ENCODE data around the gene PHACTR4.
"Not testable (repeated sequence)": the region's sequence is repeated elsewhere in the genome, so short reads cannot be mapped to it uniquely, and the experiment has no call there.

The PHACTR4 gene

DNA sequence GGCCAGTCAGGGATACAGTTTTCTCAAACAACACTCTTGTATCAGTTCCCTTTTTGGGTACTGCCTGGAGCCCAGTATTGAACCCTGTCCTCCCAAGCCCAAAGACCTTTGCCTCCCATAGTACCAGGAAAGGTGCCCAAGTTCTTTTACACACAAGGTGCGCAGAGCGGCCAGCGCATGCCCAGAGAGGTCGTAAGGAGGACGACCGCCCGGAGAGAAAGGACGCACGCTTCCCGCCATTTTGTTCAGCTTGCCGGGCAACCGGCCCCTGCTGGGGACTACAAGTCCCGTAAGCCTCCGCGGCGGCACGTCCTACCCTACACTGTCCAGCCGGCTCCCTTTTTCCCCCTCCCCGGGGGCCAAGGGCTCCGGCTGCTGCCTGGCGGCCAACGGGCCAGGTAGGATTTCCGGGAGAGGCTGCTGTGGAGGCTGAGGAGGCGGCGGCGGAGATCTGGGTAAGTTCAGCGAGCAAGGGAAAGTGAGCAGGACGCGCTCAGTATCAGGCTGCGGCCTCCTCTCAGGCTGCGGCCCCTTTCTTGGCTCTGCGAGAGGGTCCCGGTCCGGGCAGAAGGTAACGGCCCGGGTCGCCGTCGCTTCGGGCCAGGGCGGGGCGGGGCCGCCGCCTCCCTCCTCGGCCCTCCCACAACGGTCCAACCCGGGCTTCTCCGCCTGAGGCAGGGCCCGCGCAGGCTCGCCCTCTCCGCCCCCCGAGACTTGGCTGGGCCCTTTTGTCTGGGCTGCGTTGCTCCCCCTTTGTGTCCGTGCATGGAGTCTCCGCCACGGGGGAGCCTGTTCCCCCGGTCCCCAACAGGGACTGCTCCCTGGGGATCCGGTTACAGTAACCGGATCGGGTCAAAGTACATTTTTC lies at the start of gene PHACTR4:
Gene PHACTR4 (plus strand): TSS at position 370 of the 868 bp plus-strand sequence. CDS start 37,708 bp downstream, outside the sequence.
- DNase-seq = peak; percentile 83 to 87

DNA sequence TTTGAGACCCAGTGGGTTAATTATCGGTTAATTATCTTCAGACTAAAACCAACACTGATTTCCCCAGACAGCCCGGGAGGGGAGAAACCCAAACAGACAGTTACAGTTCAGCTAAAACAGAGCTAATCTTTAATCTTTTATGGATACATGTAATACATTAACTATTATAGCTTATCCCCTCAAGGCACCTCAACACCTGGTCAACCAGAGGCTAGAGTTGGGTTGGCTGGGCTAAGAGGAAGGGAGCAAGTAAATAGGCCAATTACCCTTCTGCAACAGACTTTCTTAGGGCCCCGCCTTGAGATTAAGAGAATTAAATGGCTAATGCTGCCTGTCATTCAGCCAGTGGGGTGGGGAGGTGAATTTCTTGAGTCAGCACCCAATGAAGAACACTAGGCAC lies 47.3 kb upstream of the PHACTR4 start:
- no peak for DNase-seq

DNA sequence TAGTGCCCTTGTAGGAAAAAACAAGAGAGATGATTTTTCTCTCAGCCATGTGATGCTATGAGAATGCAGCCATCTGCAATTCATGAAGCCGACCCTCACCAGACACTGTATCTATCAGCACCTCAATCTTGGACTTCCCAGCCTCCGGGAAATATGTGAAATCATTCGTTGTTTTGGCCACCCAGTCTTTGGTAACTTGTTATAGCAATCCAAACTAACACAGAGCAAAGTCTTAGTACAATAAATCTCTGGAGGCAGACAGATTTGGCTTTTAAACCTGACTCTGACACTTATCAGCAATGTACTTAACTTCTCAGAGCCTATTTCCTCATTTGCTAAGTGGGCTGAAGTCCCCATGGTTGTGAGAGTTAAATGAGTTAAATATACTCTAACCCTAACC lies 45.8 kb upstream of the PHACTR4 start:
- DNase-seq = no peak

DNA sequence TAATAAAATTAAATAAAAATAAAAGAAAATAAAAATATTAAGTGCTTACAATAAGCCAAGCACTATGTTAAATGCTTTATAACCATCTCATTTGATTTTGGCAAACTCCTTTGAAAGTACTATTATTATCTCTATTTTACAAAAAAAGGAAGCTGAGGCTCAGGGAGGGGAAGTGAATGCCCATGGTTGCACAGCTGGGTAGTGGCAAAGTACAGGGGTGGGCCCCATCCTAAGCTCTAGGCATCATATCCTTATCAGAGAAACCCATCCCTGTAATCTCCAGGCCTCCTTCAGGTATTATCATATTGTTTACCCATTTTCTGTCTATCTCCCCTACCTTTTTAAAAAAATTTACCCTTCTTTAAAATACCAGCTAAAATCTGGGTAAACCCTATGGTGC lies 43.0 kb upstream of the PHACTR4 start:
- no peak for DNase-seq

DNA sequence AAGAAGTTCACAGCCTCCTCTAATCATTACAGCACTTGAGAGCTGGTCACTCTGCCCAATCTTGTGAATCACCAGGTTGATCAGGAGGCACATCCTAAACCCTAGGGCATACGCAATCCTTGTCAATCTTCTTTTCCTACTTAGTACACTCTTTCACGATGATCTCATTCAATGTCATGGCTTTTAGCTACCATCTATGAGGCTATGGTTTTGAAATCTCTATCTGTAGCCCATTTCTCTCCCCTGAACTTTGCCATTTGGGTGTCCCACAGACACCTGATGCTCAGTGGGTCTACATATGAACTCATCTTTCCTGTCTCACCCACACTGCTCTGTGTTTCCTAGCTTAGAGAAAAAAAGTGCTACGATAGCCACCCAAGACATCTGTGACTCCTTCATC lies 42.6 kb upstream of the PHACTR4 start:
- DNase-seq = no peak

DNA sequence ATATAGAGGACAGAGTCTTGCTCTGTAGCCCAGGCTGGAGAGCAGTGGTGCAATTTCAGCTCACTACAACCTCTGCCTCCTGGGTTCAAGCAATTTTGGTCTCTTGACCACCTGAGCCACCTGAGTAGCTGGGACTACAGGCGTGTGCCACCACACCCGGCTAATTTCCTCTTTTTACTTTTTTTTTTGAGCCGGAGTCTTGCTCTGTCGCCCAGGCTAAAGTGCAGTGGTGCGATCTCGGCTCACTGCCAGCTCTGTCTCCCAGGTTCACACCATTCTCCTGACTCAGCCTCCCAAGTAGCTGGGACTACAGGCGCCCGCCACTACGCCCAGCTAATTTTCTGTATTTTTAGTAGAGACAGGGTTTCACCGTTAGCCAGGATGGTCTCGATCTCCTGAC lies 42.1 kb upstream of the PHACTR4 start:
- DNase-seq = not testable (repeated sequence)

DNA sequence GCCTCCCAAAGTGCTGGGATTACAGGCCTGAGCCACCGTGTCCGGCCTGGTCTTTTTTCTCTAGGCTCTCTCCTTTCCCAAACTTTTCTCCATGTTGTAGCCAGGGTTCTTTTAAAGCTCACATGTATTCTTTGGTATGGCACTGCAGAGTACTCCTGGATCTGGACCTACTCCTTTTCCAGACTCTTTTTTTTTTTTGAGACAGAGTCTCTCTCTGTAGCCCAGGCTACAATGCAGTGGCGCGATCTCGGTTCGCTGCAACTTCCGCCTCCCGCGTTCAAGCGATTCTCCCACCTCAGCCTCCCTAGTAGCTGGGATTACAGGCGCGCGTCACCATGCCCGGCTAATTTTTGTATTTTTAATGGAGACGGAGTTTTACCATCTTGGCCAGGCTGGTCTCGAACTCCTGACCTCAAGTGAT lies 41.3 kb upstream of the PHACTR4 start:
- no peak for DNase-seq

DNA sequence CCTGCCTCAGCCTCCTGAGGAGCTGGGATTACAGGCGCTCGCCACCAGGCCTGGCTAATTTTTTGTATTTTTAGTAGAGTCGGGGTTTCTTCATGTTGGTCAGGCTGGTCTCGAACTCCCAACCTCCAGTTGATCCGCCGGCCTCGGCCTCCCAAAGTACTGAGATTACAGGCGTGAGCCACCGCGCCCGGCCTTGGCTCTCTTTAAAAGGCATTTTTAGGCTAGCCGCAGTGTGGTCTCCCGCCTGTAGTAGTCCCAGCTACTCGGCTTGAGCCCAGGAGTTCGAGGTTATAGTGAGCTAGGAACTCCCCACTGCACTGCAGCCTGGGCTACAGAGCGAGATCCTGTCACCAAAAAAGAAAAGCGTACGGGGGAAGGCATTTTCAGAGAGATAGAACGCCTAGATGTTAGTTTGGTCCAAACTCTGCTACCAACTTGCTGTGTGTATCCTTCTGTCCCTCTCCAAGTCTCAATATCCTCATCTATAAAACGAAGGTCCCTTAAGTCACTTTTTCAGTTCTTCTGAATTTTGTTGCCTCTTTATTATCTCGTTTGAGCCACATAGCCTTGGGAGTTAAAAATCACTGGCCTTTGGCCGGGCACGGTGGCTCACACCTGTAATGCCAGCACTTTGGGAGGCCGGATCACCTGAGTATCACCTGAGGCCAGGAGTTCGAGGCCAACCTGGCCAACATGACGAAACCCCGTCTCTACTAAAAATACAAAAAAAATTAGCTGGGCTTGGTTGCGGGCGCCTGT lies 40.0 kb upstream of the PHACTR4 start:
- peak; percentile 47 to 56 for DNase-seq

DNA sequence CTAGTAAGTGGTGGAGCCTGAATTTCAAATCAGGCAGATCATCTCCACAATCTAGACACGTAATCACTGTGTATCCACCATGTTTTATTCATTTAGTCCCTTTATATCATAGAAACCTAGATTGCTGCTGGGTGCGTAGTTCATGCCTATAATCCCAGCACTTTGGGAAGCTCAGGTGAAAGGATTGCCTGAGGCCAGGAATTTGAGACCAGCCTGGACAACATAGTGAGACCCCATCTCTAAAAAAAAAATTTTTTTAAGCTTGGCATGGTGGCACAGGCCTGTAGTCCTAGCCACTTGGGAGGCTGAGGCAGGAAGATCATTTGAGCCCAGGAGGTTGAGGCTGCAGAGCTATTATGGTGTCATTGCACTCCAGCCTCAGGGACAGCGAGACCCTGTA lies 30.6 kb upstream of the PHACTR4 start:
- DNase-seq = no peak

DNA sequence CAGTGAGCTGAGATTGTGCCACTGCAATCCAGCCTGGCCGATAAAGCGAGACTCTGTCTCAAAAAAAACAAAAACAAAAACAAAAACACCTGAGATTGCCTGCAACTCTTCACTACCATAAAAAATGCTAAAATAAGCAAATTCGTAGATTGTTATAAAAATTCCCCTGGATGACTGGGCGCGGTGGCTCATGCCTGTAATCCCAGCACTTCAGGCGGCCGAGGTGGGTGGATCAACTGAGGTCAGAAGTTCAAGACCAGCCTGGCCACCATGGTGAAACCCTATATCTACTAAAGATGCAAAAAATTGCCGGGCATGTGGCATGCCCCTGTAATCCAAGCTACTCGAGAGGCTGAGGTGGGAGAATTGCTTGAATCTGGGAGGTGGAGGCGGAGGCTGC lies 30.0 kb upstream of the PHACTR4 start:
- DNase-seq = no peak

DNA sequence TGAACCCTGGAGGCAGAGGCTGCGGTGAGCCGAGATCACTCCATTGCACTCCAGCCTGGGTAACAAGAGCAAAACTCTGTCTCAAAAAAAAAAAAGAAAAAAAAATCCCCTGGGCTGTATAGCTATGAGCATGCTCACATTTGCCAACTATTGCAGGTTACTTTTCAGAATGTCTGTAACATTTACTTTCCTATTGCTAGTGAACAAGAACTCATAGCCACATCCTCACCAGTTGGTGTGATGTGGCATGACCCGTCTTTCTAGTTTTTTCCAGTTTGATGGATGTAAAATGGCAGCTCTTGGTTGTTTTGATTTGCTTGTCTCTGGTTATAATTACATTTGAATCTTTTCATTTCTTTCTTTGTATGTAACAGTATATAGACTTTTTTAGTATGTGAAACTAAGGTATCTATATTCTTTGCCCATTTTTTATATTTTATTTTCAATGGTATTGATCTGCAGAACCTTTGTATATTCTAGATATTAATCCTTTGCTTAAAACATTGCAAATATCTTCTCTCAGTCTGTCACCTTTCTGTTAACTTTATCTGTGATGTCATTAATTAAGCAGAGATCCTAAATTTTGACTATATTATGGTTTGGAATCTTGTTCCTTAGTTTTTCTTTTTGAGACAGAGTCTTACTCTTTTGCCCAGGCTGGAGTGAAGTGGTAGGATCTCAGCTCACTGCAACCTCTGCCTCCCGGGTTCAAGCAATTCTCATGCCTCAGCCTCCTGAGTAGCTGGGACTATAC lies 29.1 kb upstream of the PHACTR4 start:
- DNase-seq = no peak

DNA sequence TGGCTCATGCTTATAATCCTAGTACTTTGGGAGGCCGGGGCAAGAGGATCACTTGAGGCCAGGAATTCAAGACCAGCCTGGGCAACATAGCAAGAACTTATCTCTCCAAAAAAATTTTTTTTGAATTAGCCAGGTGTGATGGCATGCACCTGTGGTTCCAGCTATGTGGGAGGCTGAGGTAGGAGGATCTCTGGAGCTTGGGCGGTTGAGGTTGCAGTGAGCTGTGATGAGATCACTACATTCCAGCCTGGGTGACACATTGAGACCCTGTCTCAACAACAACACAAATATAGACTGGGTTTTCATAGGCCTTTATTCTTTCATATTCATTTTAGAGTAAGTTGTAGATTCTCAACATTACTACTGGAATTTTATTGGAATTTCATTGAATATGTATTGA lies 27.9 kb upstream of the PHACTR4 start:
- DNase-seq = no peak

DNA sequence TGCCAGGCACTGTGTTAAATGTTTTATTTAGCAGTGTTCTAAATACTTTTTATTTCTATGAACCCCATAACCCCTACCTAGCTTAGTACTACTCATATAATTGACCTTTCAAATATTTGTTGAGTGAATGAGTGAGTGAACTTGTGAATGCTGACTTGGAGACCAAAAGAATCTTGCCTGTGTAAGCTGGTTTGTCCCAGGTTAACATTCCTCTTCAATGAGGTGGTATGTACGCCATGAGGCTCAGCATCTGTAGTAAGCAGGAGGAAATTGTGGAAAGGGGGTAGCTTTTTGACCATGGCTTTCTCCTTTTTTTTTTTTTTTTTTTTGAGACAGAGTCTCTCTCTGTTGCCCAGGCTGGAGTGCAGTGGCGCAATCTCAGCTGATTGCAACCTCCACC lies 26.1 kb upstream of the PHACTR4 start:
- DNase-seq = no peak

DNA sequence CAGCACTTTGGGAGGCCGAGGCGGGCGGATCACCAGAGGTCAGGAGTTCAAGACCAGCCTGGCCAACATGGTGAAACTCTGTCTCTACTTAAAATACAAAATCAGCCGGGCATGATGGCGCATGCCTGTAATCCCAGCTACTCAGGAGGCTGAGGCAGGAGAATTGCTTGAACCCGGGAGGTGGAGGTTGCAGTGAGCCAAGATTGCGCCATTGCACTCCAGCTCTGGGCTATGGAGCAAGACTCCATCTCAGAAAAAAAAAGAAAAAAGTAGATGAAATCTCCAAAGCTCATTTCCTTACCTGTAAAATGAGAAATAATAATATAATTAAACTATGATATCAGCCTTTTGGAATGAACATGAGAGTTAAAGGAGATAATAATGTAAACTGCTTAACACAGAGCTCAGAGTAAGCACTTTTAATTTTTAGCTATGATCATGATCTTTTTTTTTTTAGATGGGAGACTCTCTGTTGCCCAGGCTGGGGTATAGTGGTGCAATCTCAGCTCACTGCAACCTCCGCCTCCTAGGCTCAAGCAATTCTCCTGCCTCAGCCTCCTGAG lies 16.2 kb upstream of the PHACTR4 start:
- DNase-seq = not testable (repeated sequence)

DNA sequence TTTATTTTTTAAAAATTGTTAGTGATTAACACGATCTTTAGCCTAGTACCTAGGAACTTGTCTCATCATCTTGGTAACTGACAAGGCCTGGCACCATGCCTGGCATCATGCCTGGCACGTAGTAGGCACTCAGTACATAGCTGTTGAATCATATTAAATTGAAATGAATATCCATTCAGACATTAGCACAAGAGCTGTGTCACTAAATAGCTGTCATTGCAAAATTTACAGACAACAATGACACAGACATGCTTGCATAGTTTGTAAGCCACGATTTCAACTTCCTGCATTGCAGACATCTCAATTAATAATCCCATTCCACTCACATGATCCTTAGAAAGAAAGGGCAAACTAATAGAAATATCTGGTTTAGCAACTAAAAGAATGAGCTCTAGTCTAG lies 15.4 kb upstream of the PHACTR4 start:
- DNase-seq = no peak

DNA sequence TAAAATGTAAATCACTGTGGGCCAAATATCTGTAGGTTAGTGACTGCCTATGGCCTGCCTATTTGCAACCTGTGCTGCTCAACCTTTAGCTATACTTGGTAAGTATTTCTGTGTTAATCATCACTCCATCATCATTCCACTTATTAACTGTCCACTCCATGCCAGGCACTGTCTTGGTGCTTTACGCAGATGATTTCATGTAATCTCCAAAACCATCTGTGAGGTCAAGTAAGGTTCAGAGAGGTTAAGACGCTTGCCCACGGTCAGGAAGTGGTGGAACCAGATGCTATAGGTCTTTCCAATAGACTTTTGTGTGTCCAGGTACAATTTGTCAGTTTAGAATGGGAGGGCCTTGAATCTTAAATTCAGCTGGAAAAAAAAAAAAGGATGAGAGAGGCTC lies 10.8 kb upstream of the PHACTR4 start:
- DNase-seq = no peak

DNA sequence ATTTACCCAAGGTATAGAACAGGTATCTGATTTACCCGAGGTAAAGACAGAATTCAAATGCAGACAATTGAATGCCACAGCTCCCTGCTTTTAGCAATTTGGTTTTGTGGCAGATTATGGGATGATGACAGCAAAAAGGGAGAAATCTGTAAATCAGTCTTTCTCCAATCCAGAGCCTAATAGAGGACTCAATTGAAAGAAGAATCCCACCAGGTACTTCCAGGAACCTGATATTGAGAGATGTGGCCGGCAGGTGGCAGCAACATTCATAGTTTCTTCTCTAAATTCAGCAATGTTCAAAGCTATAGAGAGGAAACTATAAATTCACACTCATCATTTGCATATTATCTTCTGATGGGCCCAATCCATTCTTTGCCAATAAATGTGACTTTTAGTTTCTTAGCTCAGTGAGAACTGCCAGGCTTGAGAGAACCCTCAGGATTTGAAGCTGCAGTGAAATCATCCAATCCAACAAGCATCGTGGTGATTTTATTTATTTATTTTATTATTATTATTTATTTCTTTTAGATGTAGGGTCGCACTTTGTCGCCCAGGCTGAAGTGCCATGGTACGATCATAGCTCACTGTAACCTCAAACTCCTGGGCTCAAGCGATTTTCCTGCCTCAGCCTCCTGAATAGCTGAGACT lies 9.8 kb upstream of the PHACTR4 start:
- DNase-seq = peak; percentile 79 to 84

DNA sequence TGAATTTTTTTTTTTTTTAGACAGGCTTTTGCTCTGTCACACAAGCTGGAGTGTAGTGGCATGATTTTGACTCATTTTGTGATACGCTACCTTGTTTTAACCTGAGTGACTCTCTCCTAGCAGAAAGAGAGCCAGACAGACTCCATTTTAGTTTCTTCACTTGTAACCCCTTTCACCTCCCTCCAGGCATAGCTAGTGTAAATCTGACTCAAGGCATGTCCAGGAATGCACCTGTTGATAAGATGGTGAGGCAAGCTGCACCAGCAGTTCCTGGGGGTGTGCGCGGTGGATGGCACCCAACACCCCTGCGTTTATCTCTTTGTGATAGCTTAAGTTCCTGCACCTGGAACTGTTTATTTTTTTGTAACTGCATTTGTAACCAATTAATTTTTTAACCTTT lies 4.7 kb upstream of the PHACTR4 start:
- DNase-seq = no peak

DNA sequence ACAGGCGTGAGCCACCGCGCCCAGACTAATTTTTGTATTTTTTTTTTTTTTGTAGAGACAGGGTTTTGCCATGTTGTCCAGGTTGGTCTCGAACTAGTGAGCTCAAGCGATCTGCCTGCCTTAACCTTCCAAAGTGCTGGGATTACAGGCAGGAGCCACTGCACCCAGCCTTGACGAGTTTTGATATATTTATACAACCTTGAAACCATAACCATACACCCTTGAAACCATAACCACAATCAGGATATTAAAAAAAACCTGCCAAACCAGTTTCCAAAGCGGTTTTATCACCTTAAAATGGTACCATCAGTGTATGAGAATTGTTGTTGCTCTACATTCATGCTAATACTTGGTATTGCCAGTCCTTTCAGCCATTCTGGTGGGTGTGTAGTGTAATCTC lies 3.7 kb upstream of the PHACTR4 start:
- no peak for DNase-seq

DNA sequence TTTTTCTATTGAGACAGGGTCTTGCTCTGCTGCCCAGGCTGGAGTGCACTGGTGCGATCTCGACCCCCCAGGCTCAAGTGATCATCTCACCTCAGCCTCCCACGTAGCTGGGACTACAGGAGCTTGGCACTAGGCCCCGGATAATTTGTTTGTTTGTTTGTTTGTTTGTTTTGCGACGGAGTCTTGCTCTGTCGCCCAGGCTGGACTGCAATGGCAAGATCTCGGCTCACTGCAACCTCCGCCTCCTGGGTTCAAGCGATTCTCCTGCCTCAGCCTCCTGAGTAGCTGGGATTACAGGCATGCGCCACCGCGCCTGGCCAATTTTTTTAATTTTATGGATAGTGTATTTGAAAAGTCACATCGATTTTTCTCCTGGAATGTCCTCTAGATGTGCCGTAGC lies 932 bp upstream of the PHACTR4 start:
- DNase-seq = not testable (repeated sequence)

DNA sequence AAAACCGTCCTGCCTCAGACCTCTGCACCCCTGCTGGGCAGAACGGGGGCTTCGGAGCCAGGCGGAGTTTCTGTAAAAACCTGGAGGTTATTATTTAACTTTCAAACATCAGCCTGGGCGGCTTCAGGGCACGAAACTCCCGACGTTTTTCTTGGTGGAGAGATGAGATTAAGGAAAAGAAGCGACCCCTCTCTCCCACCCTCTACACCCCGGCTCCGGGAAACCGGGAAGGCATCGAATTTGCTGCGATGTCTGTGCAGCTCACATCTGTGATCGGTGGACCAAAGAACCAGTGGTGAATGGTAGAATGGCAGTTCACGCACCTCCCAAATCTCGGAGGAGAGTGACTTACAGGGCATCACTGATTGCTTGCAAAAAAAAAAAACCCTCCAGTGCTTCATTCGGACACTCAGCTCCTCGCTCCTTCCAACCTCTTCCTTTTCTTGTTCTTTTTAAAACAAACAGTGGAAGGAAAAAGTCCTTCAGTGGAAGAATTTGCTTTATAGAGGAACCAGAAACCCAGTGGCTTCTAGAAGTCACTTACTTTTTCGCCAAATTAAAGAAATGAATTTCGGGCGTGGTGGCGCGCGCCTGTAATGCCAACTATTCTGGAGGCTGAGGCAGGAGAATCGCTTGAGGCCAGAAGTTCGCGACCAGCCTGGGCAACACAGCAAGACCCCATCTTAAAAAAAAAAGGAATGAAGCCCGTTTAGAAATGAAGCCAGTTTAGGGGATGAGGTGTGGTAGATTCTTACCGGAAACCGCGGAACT lies 884 bp downstream of the PHACTR4 start:
- DNase-seq = peak in 1 of 2 donors; percentile 32

DNA sequence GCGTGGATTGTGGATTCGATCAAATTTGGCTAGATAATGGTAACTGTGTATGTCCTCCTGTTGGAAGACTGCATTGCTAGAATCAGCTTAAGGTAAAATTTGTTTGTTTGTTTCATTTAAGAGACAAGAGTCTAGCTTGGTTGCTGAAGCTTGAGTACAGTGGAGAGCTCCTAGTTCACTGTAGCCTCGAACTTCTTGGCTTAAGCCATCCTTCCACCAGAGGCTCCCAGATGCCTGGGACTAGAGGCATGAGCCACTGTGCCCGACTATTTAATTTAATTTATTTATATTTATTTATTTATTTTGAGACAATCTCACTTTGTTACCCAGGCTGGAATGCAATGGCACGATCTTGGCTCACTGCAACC lies 1.5 kb downstream of the PHACTR4 start:
- DNase-seq = no peak

All from stimulated activated CD4-positive, alpha-beta T cell treated with anti-CD3 and anti-CD28 coated beads, Interleukin-2, amount 100 ng/mL, for 24 hours (primary cell).